ENCODE results near the gene AFF3. TPM values are rescaled to one million over a fixed set of nuclear protein-coding genes. Genes with fewer than 3 reads are reported as not detected.

The AFF3 gene
- total and polyA plus RNA-seq, 10 of the 15 experiments (the other 5 are each of a cell fraction or from before 2014, with no cell fraction given), result 0.26 to 5.5 (median 3.0) TPM

DNA sequence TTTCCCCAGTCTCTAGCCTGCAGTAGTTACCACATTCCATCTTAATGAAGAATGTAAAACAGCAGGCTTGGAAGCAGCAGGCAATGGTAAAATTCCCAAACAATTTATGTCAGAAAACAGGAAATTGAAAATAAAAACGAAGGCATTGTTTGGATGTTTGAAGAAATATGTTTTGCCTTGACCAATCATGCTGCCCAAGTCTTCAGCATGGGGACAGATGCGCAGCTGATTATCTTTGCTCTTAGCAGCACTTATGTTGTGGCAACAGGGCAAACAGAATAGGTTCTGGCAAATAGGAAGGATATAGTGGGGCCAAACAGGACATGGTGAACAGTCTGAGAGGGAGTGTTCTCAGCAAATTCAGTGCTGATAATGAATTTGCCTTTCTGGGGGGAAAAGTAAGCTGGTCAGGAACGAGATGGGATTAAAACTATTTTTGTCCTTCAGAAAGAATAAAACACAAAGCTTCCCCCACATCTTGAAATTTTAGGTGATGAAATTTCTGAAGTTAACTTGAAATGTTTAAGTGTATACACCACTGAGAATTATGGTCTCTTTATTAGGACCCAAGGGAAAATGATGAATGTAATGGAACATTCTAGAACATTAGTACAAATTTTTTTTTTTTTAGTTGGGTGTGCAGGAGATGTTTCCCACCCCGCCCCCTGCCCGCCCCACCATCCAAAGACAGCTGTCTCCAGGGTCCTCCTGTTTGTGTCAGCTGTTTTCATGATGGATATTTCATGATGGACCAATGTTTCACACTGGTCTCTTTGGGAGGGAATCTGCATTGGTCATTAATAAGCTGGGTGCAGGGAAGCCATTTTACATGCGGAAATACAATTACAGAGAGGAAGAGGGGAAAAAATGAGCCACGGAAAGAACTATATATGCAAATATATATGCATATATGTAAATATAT, 413.0 kb downstream of the AFF3 start:
- Histone ChIP-seq H3K9ac (ENCODE audit: control insufficient read depth, insufficient read depth, low read length) (no peak overlapping the region), H3K9me3 (replicated peaks; ENCODE audit: control insufficient read depth, insufficient read depth, low read length) (no peaks in the 10 kb centered on the region), H3K4me1 (ENCODE audit: control insufficient read depth, insufficient read depth, low read length) (no peaks in the 10 kb centered on the region), H3K27ac (ENCODE audit: control insufficient read depth, insufficient read depth) (no peak overlapping the region), H3K27me3 (replicated peaks in 1 of 2; ENCODE audit: control insufficient read depth in 2 of 2, insufficient read depth in 2 of 2, low read length in 1 of 2) (no peaks in the 10 kb centered on the region), H2AFZ (ENCODE audit: control insufficient read depth, low read depth, low read length) (no peak overlapping the region), H3K79me2 (ENCODE audit: control insufficient read depth, insufficient read depth, low read length) (no peaks in the 10 kb centered on the region), H3K4me3 (no peak overlapping the region), H4K20me1 (ENCODE audit: control insufficient read depth, insufficient read depth) (no peaks in the 10 kb centered on the region), H3K36me3 (ENCODE audit: control insufficient read depth in 2 of 2, insufficient read depth in 2 of 2, low read length in 1 of 2) (no peaks in the 10 kb centered on the region), H3K4me2 (ENCODE audit: control insufficient read depth, insufficient read depth) (no peak overlapping the region)
- 48% methylated on average over 7 of the region's 7 CpGs for WGBS (ENCODE audit: insufficient coverage, insufficient replicate concordance, low lambda C conversion rate, missing lambda C conversion rate)
- no peak for ATAC-seq
- ChIA-PET RAD21 (ENCODE audit: unreplicated experiment) (no interaction called here), SMC1A (ENCODE audit: uncharacterized antibody, unreplicated experiment) (no interaction called here), POLR2A (no interaction called here), CTCF (interaction anchor here (0.6 kb wide), 1 partner anchor 369 kb away, joined by 3 read pairs; no protein-coding TSS in a partner anchor)
- intact Hi-C loops (cut with micrococcal nuclease; ENCODE audit: unreplicated experiment), result loop anchor here (10.0 kb wide), 1 partner anchor 515 kb away; no protein-coding TSS in a partner anchor
- DNase-seq (ENCODE audit: low read depth, low spot score), result no peak
- no peak for FAIRE-seq
- in situ Hi-C loops (cut with MboI), result no loop called here
- TF ChIP-seq POLR2A (IDR thresholded peaks at IDR 0.05; ENCODE audit: low read depth, low read length) (no peak), ETV6 (conservative IDR thresholded peaks at IDR 0.05 in 1 of 2, IDR thresholded peaks at IDR 0.05 in 1 of 2; ENCODE audit: borderline replicate concordance in 1 of 2, low read depth in 1 of 2) (no peak), IKZF1 (conservative IDR thresholded peaks at IDR 0.05) (no peak)
- TF ChIP-seq, protein P1, sequence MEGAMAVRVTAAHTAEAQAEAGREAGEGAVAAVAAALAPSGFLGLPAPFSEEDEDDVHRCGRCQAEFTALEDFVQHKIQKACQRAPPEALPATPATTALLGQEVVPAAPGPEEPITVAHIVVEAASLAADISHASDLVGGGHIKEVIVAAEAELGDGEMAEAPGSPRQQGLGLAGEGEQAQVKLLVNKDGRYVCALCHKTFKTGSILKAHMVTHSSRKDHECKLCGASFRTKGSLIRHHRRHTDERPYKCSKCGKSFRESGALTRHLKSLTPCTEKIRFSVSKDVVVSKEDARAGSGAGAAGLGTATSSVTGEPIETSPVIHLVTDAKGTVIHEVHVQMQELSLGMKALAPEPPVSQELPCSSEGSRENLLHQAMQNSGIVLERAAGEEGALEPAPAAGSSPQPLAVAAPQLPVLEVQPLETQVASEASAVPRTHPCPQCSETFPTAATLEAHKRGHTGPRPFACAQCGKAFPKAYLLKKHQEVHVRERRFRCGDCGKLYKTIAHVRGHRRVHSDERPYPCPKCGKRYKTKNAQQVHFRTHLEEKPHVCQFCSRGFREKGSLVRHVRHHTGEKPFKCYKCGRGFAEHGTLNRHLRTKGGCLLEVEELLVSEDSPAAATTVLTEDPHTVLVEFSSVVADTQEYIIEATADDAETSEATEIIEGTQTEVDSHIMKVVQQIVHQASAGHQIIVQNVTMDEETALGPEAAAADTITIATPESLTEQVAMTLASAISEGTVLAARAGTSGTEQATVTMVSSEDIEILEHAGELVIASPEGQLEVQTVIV (IDR thresholded peaks at IDR 0.05; ENCODE audit: borderline replicate concordance, partially characterized antibody), result no peak
- no TSS peak for BruUV-seq (replicated peaks)

All from GM12878 (cell line).